Stimulated activated CD8-positive, alpha-beta memory T cell treated with anti-CD3 and anti-CD28 coated beads, Interleukin-15, amount 100 ng/mL, for 1 hour (primary cell): Measurements from ENCODE around the gene GTPBP4.
"Not testable (repeated sequence)": the region's sequence is repeated elsewhere in the genome, so short reads cannot be mapped to it uniquely, and the experiment has no call there.

Experiments used
- DNase-seq: peaks from one replicate; pipeline ENCODE4 v3.0.0-alpha.2; 2020; ENCODE audit warnings: low read depth

GTPBP4 gene

GRCh38 chr10:988667-989545 lies 672 bp downstream of the GTPBP4 start:
- DNase-seq: no peak

GRCh38 chr10:990808-991207 lies 2.6 kb downstream of the GTPBP4 start:
- DNase-seq: no peak

DNA sequence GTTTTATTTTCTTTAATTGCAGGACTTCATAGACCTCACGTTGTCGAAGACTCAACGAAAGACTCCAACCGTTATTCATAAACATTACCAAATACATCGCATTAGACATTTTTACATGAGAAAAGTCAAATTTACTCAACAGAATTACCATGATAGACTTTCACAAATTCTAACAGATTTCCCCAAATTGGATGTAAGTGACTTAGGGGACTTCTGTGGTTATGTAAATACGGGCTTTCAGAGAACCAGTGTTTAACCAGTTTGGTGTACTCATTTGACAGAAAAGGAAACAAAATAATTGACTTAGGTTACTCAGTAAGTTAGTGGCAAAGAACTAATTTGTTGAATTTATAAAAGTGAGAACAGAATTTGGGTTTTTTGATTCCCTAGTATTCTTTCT lies 4.2 kb downstream of the GTPBP4 start:
- DNase-seq: no peak

GRCh38 chr10:992871-993270 lies 4.6 kb downstream of the GTPBP4 start:
- no peak for DNase-seq

DNA sequence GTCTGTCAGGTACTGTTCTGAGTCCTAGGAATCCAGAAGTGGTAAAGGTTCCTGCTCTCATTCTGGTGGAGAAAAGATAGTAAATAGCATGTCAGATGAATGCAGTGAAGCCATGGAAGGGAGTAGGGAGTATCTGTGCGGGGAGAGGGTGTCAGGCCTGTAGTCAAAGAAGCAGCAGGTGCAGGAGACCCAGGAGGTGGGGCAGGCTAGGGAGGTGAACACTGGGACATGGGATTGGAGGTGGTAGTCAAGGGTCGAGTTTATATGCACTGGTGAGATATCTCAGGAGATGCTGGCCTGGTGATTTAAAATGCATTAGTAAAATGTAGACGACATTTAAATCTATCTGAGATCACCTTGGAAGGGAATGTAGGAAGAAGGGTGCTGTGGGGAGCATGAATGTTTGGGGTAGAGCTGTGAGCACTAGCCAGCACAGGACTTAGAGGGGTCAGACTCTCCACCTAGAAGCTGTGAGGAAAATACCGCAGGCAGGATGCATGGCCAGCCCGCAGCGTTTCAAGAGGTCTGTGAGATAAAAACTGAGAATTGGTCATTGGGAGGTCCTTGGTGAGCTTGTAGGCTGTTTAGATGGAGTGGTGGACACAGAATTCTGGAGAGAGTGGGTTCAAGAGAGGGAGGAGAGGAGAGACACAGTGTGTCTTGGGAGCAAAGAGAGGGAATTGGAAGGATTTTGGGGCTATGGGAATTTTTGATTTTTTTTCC lies 6.8 kb downstream of the GTPBP4 start:
- DNase-seq: no peak

DNA sequence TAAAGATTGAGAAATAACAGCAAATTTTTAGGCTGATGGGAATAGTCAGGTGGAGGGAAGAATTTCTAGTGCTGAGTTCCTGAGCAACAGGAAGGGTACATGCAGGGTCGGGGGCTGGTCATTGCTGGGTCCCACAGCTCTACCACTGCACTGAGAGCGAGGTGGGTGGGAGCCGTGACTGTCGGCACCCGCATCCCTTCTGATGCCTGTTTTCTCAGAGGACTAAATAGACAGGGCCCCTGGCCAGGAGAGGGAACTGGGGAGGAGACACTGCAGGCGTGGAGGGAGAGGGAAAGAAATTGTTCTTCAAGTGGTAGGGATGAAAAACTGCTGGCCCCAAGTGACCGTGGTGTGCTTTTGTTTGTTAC lies 7.3 kb downstream of the GTPBP4 start:
- no peak for DNase-seq

DNA sequence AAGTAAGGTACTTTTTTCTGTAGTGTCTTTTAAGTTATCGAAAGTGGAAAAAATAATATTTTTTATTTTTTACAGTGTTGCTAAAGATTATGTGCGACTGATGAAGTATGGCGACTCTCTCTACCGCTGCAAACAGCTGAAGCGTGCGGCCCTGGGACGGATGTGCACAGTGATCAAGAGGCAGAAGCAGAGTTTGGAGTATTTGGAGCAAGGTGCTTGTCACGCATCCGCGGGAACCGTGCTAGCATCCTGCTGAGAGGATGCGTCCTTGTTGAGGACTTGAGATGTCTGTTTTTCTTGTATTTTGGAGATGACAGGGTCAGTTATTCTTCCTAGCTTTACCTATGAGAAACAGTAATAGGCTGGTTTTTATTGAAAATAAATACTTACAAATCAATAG lies 7.8 kb downstream of the GTPBP4 start:
- no peak for DNase-seq

DNA sequence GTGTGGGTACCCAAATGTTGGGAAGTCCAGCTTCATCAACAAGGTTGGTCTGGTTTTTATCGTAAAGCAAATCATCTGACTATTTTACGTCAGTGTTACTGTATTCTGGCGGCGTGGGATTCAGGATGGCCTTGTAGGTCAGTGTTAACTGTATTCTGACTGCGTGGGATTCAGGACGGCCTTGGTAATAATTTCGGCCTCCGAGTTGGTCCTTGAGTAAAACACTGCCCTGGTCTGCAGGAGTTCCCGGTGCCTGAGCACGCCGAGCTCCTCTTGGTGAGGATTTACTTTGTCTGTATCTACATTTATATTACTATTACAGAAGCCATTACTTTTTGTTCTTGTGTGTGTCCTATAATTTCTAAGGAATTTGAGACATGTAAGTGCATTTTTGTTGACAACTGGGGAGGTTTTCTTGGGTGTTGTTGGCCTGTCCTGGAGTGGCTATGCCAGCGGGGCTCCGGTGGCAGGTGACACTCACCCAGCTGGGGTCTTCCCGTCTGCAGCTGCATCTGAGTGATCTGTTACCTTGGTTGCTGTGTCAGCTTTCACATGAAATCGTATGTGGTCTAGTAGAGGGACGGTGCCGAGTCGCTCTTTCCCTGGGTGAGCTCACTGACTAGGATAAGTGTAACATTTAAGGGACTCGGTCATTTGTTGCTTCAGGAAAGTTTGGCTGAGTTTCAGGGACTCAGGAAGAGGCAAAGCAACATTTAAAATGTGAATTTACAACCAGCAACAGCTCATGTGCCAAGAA lies 9.2 kb downstream of the GTPBP4 start:
- DNase-seq: no peak

DNA sequence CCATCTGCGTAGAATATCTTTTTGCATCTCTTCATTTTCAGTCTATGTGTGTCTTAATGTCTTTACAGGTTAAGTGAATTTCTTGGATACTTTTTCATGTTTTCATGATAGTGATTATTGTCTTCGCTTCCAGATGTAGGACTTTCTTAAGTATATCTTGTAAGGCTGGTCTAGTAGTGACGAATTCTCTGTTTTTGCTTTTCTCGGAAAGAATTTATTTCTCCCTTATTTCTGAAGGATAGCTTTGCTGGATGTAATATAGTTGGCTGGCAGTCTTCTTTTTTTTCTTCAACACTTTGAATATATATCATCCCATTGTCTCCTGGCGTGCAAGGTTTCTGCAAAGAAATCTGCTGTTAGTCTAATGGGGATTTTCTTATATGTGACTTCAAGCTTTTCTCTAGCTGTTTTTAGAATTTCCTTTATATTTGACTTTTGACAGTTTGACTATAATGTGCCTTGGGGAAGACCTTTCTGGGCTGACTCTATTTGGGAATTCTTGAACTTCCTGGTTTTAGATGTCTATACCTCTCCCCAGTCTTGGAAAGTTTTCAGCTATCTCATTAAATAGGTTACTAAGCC lies 14.3 kb downstream of the GTPBP4 start:
- no peak for DNase-seq

GRCh38 chr10:1003884-1004670 lies 15.8 kb downstream of the GTPBP4 start:
- DNase-seq: no peak

DNA sequence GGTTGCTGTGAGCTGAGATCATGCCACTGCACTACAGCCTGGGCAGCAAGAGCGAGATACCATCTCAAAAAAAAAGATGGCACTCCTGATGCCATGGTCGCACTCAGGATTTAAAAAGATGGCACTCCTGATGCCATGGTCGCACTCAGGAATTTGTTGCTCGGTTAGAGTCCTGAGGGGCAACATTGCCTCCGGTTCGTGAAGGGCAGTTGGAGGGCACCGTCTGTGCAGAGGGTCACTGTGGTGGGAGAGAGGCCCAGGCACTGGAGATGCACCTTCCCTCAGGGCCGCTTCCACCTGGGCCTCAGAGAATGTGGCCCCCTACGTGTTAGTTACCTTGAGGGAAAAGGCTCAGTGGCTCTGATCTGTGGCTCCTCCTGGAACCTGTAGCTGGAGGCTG lies 18.3 kb downstream of the GTPBP4 start:
- no peak for DNase-seq

- DNase-seq: no peak
Measured at GRCh38 chr10:1007583-1007982, 19.3 kb downstream of the GTPBP4 start.

DNA sequence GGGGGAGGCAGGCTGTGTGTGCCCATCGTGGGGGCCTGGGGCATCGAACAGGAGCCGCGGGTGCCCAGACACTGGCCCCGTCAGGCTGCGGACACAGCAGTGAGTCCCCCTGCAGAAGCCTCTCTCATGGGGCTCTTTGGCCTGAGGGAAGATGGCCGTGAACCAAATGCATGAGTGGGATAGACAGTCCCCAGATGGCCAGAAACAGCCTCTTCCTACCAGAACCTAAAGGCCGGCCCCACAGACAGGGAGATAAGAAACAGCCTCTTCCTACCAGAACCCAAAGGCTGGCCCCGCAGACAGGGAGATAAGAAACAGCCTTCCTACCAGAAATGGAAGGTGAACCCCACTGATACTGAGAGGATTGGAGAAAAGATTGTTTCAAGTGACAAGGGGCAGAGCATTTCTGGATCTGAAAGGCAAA lies 20.8 kb downstream of the GTPBP4 start:
- no peak for DNase-seq

DNA sequence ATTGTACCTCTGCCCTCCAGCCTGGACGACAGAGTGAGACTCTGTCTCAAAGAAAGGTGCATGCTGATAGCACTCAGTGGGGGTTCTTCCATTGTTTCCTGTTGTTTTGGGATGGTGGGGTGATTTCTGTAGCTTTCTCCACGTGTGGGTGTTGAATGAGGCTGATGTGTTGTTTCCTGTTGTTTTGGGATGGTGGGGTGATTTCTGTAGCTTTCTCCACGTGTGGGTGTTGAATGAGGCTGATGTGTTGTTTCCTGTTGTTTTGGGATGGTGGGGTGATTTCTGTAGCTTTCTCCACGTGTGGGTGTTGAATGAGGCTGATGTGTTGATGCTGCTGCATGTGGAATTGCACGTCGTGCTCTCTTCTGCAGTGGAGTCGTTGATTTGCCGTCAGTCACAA lies 21.7 kb downstream of the GTPBP4 start:
- DNase-seq: not testable (repeated sequence)

DNA sequence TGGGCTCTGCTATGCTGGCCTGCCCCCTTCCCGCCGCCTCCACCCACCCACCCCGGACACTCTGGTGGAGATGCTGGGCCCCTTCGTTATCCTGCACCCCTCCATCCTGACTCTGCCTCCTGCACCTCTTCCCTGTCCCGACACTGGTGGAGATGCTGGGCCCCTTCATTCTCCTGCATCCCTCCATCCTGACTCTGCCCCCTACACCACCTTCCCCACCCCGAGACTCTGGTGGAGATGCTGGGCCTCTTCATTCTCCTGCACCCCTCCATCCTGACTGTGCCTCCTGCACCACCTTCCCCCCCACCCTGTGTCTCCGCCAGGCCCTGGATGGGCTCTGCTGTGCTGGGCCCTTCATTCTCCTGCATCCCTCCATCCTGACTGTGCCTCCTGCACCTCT lies 22.5 kb downstream of the GTPBP4 start:
- DNase-seq: no peak

GRCh38 chr10:1011696-1012095 lies 23.5 kb downstream of the GTPBP4 start:
- no peak for DNase-seq

GRCh38 chr10:1015688-1016087 lies 27.5 kb downstream of the GTPBP4 start:
- no peak for DNase-seq

- DNase-seq: no peak
Measured at GRCh38 chr10:1019362-1019761, 31.1 kb downstream of the GTPBP4 start.

GRCh38 chr10:1020460-1020859 lies 32.2 kb downstream of the GTPBP4 start:
- no peak for DNase-seq

DNA sequence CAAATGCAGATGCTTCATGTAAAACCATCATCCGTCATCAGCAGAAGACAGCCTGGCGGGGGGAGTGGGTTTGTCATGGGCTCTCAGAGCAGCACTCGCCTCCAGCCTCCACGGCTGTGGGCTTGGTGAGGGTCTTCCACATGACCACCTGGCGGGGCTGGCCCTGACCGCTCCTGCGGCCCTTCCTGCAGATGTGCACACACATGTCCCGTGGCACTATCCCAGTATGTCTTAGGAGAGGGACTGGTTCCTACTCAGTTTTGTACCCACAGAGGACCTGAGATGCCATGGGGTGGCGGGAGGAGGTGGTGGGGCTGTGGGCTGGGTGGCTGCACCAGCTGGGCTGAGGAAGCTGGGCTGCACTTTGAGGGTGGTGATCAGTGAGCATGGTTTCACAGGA lies 32.7 kb downstream of the GTPBP4 start:
- DNase-seq: no peak

DNA sequence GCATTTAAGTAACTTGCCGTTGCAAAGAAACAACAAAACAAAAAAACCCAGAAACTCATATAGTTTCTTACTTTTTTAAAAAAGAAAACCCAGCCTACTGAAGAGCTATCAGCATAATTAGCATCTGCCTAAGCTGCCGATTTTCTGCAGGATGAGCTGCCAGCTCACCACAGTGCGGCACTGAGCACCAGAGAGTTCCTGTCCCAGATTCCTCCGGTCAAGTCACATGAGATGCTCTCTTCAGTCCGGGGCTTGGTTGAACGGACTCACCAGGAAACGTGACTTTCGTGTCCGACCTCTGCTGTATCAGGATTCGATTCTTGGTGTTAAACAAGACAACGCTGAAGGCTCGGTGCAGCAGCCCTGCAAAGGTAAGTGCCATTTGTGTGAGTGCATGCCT lies 34.2 kb downstream of the GTPBP4 start:
- DNase-seq: no peak

GRCh38 chr10:1024103-1024502 lies 35.9 kb downstream of the GTPBP4 start:
- DNase-seq: no peak
